Caco-2 (cell line): ENCODE results near the gene CDHR5. TPM values are rescaled to one million over a fixed set of nuclear protein-coding genes. Genes with fewer than 3 reads are reported as not detected.

Source experiments
- BruUV-seq: library from RNA; stranded (reverse); fragments of 400-500 nt; replicated peaks from 2 replicates; lab custom pipeline; 2021; lab: Mats Ljungman, UMichigan
- CTCF ChIA-PET: fragments of 300-600 bp; sonication (Branson Sonifier 250); formaldehyde crosslinking; loops from one replicate; lab custom pipeline; 2022; ENCODE audit warnings: antibody characterized with exemption; lab: Charles Lee
- POLR2A ChIA-PET: fragments of 300-600 bp; sonication (Branson Sonifier 250); formaldehyde crosslinking; loops from one replicate; lab custom pipeline; 2022; ENCODE audit warnings: antibody characterized with exemption; lab: Charles Lee
- DNase-seq, 2 experiments: peaks; one replicate each; pipeline versions ENCODE4 v3.0.0 to v3.0.0-alpha.2; 2020 to 2022
- H3K27me3 ChIP-seq: replicated peaks from 2 replicates; pipeline ENCODE4 v1.6.0; 2011; ENCODE audit warnings: low read length; ENCODE audit not compliant: control insufficient read depth, insufficient read depth
- H3K36me3 ChIP-seq: 2 replicates; pipeline ENCODE4 v1.5.1; 2011; ENCODE audit warnings: low read length; ENCODE audit not compliant: control insufficient read depth, insufficient read depth
- H3K4me1 ChIP-seq: fragments of 250-450 bp; sonication (Bioruptor Pico); 2 replicates; pipeline ENCODE4 v1.5.1; 2020; ENCODE audit warnings: mild to moderate bottlenecking
- H3K4me3 ChIP-seq: 2 replicates; pipeline ENCODE4 v1.5.1; 2011; ENCODE audit warnings: low read depth, mild to moderate bottlenecking, control low read depth, low read length
- H3K9me3 ChIP-seq: fragments of 250-450 bp; sonication (Bioruptor Pico); 2 replicates; pipeline ENCODE4 v1.5.1; 2020; ENCODE audit warnings: mild to moderate bottlenecking, moderate library complexity
- H3K27ac Mint-ChIP-seq: one replicate; pipeline ENCODE4 v1.8.0; 2022; ENCODE audit warnings: mixed read lengths; ENCODE audit not compliant: unreplicated experiment
- H3K27me3 Mint-ChIP-seq: one replicate; pipeline ENCODE4 v1.8.0; 2022; ENCODE audit warnings: mixed read lengths; ENCODE audit not compliant: insufficient read depth, unreplicated experiment
- H3K36me3 Mint-ChIP-seq: one replicate; pipeline ENCODE4 v1.8.0; 2022; ENCODE audit warnings: mild to moderate bottlenecking, mixed read lengths; ENCODE audit not compliant: insufficient read depth, unreplicated experiment
- H3K4me1 Mint-ChIP-seq: one replicate; pipeline ENCODE4 v1.8.0; 2022; ENCODE audit warnings: low read depth, mixed read lengths; ENCODE audit not compliant: unreplicated experiment
- H3K4me3 Mint-ChIP-seq: one replicate; pipeline ENCODE4 v1.8.0; 2022; ENCODE audit warnings: mild to moderate bottlenecking, moderate library complexity, mixed read lengths; ENCODE audit not compliant: unreplicated experiment
- H3K9me3 Mint-ChIP-seq: one replicate; pipeline ENCODE4 v1.8.0; 2022; ENCODE audit warnings: mixed read lengths; ENCODE audit not compliant: unreplicated experiment
- intact Hi-C: fragments of 100-400 bp; cut with micrococcal nuclease; formaldehyde crosslinking; loops from one replicate; pipeline ENCODE4 v1.10.0; 2022; ENCODE audit not compliant: unreplicated experiment
- total RNA-seq: library from RNA; stranded (reverse); gene quantifications from 2 replicates; pipeline ENCODE4 v1.2.3, GENCODE V29; 2022
- TF ChIP-seq, protein P1 (sequence below), 2 experiments: fragments of 200-600 bp in 1 of 2; IDR thresholded peaks; 1 replicate in 1 of 2; 2 replicates in 1 of 2; pipeline versions ENCODE4 v1.5.1 to v1.8.0; 2011 to 2022; ENCODE audit warnings: antibody characterized with exemption in 1 of 2, control low read depth in 1 of 2, inconsistent platforms in 1 of 2, low read depth in 1 of 2, low read length in 1 of 2, mild to moderate bottlenecking in 1 of 2, moderate library complexity in 1 of 2; ENCODE audit not compliant: insufficient read depth in 1 of 2, severe bottlenecking in 1 of 2, unreplicated experiment in 1 of 2

CDHR5 gene
- total RNA-seq, 1 experiment from 2014 or later, result 42.0 TPM

DNA sequence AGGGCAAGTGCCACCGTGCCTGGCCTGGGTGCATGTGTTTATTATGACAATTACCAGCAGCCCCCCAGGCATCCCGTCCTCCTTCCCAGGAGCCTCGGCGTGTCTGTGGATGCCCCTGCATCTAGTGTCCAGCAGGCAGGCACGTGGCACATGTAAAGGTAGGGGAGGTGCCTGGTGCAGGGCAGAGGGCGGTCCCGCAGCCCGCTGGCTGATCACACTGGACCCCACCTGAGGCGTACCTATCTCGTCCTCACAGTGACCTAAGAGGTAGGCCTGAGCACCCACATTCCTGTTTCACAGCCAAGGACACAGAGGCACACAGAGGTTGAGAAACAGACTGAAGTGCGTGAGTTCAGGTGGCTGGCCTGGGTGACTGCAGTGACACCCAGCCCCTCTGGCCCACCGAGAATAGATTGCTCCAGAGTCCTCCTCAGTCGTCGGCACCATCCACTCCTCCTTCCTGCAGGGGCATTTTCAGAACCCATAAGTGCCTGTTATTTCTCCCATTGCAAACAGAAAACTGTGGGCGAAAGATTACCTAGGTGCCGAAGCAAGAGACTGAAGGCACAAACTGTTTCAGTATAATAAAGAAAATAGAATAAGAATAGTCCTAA lies 51.5 kb downstream of the CDHR5 start:
- no peak overlapping the region for H3K27ac Mint-ChIP-seq
- H3K36me3 ChIP-seq, result no peaks in the 10 kb centered on the region
- no peaks in the 10 kb centered on the region for H3K27me3 Mint-ChIP-seq
- DNase-seq, result no peak
- H3K4me3 Mint-ChIP-seq, result no peak overlapping the region
- intact Hi-C loops, result no loop called here
- no peak overlapping the region for H3K4me3 ChIP-seq
- H3K27me3 ChIP-seq, result no peaks in the 10 kb centered on the region
- POLR2A ChIA-PET, result no interaction called here
- H3K4me1 Mint-ChIP-seq, result peaks cover 22% of the 10 kb centered on the region
- CTCF ChIA-PET, result no interaction called here
- peaks cover 35% of the 10 kb centered on the region for H3K4me1 ChIP-seq
- TF ChIP-seq, protein P1, sequence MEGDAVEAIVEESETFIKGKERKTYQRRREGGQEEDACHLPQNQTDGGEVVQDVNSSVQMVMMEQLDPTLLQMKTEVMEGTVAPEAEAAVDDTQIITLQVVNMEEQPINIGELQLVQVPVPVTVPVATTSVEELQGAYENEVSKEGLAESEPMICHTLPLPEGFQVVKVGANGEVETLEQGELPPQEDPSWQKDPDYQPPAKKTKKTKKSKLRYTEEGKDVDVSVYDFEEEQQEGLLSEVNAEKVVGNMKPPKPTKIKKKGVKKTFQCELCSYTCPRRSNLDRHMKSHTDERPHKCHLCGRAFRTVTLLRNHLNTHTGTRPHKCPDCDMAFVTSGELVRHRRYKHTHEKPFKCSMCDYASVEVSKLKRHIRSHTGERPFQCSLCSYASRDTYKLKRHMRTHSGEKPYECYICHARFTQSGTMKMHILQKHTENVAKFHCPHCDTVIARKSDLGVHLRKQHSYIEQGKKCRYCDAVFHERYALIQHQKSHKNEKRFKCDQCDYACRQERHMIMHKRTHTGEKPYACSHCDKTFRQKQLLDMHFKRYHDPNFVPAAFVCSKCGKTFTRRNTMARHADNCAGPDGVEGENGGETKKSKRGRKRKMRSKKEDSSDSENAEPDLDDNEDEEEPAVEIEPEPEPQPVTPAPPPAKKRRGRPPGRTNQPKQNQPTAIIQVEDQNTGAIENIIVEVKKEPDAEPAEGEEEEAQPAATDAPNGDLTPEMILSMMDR (IDR thresholded peaks at IDR 0.05; ENCODE audit: insufficient read depth in 1 of 2, low read depth in 1 of 2, low read length in 1 of 2, severe bottlenecking in 1 of 2, unreplicated experiment in 1 of 2), result no peak
- BruUV-seq, result no TSS peak
- peaks cover 10% of the 10 kb centered on the region for H3K36me3 Mint-ChIP-seq
- H3K9me3 Mint-ChIP-seq, result no peaks in the 10 kb centered on the region
- no peaks in the 10 kb centered on the region for H3K9me3 ChIP-seq

DNA sequence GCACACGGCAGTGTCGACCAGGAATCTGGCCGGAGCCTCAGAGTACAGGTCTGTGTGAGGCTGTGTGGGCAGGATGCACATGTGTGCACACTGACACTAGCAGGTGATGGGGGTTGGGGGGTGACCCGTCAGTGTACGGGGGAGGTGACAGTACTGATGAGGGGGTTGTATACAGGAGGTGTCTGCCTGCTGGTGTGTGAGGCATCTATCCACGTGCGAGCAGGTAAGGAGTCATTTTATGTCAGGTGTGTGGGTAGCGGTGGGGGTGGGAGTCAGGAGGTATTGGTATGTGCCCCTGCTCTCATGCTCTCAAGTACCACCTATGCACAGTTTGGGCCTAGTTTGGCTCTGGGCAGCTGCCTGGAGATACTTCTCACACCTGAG lies 53.0 kb downstream of the CDHR5 start:
- DNase-seq, result no peak
- Mint-ChIP-seq H3K27me3 (no peaks in the 10 kb centered on the region), H3K4me3 (no peak overlapping the region), H3K36me3 (peaks cover 19% of the 10 kb centered on the region), H3K4me1 (peaks cover 22% of the 10 kb centered on the region), H3K27ac (no peak overlapping the region), H3K9me3 (no peaks in the 10 kb centered on the region)
- H3K27me3 ChIP-seq, result no peaks in the 10 kb centered on the region
- BruUV-seq, result no TSS peak
- CTCF ChIA-PET, result no interaction called here
- H3K4me1 ChIP-seq, result peaks cover 36% of the 10 kb centered on the region
- POLR2A ChIA-PET, result no interaction called here
- TF ChIP-seq, protein P1 (IDR thresholded peaks at IDR 0.05; ENCODE audit: insufficient read depth in 1 of 2, low read depth in 1 of 2, low read length in 1 of 2, severe bottlenecking in 1 of 2, unreplicated experiment in 1 of 2), result no peak
- H3K4me3 ChIP-seq, result no peak overlapping the region
- 0 out of 2 replicates have a peak, but pooled peaks cover 1% of the 10 kb centered on the region for H3K36me3 ChIP-seq
- no peaks in the 10 kb centered on the region for H3K9me3 ChIP-seq
- intact Hi-C loops, result no loop called here

GRCh38 chr11:569158-569885 lies 55.4 kb downstream of the CDHR5 start:
- Mint-ChIP-seq H3K9me3 (no peaks in the 10 kb centered on the region), H3K4me3 (peak overlapping the region; percentile 73), H3K4me1 (peaks cover 10% of the 10 kb centered on the region), H3K27ac (peak overlapping the region; percentile 32), H3K27me3 (no peaks in the 10 kb centered on the region), H3K36me3 (peaks cover 32% of the 10 kb centered on the region)
- BruUV-seq, result TSS peak; percentile 47
- H3K4me3 ChIP-seq, result peak overlapping the region; percentile 78
- ChIA-PET POLR2A (interaction anchor here (0.5 to 1.2 kb wide), 3 partner anchors 8 to 214 kb away, joined by 3 to 9 read pairs (median 3); no protein-coding TSS in a partner anchor), CTCF (no interaction called here)
- H3K36me3 ChIP-seq, result 0 out of 2 replicates have a peak, but pooled peaks cover 1% of the 10 kb centered on the region
- no peaks in the 10 kb centered on the region for H3K9me3 ChIP-seq
- H3K27me3 ChIP-seq, result no peaks in the 10 kb centered on the region
- H3K4me1 ChIP-seq, result peaks cover 48% of the 10 kb centered on the region
- intact Hi-C loops, result loop anchor here (5.0 to 10.0 kb wide), 2 partner anchors 48 to 125 kb away; partner anchors contain the start of genes DEAF1, IRF7 and TMEM80
- TF ChIP-seq, protein P1 (IDR thresholded peaks at IDR 0.05; ENCODE audit: insufficient read depth in 1 of 2, low read depth in 1 of 2, low read length in 1 of 2, severe bottlenecking in 1 of 2, unreplicated experiment in 1 of 2), result no peak
- no peak for DNase-seq
